Activated CD4-positive, alpha-beta memory T cell treated with anti-CD3 and anti-CD28 coated beads for 36 hours (primary cell): Measurements from ENCODE around the gene SAT2. TPM values are rescaled to one million over a fixed set of nuclear protein-coding genes. Genes with fewer than 3 reads are reported as not detected.
A peak's percentile ranks its signal among the peaks of the same experiment; 100 is the strongest.
"Not testable (repeated sequence)": the region's sequence is repeated elsewhere in the genome, so short reads cannot be mapped to it uniquely, and the experiment has no call there.

Experiments used
- CTCF ChIA-PET: fragments of 350-600 bp; sonication (Branson Sonifier 250); formaldehyde crosslinking; loops from one replicate; lab custom pipeline; 2021; ENCODE audit warnings: antibody characterized with exemption, inconsistent platforms; lab: Charles Lee
- POLR2A ChIA-PET: fragments of 350-600 bp; sonication (Branson Sonifier 250); formaldehyde crosslinking; loops from one replicate; lab custom pipeline; 2021; ENCODE audit warnings: antibody characterized with exemption; lab: Charles Lee
- DNase-seq: peaks from one replicate; pipeline ENCODE4 v3.0.0-alpha.2; 2020
- H3K27ac Mint-ChIP-seq: one replicate; pipeline ENCODE4 v1.8.0; 2021; ENCODE audit warnings: mixed read lengths
- H3K27me3 Mint-ChIP-seq: one replicate; pipeline ENCODE4 v1.8.0; 2021; ENCODE audit warnings: mixed read lengths
- H3K36me3 Mint-ChIP-seq: one replicate; pipeline ENCODE4 v1.8.0; 2021; ENCODE audit warnings: mixed read lengths
- H3K4me1 Mint-ChIP-seq: one replicate; pipeline ENCODE4 v1.8.0; 2021; ENCODE audit warnings: low read depth, mixed read lengths
- H3K4me3 Mint-ChIP-seq: one replicate; pipeline ENCODE4 v1.8.0; 2021; ENCODE audit warnings: mild to moderate bottlenecking, mixed read lengths
- H3K9me3 Mint-ChIP-seq: one replicate; pipeline ENCODE4 v1.8.0; 2021; ENCODE audit warnings: mixed read lengths
- intact Hi-C: fragments of 100-400 bp; cut with micrococcal nuclease; formaldehyde crosslinking; loops from one replicate; pipeline ENCODE4 v1.15.1; 2023
- total RNA-seq, 2 experiments: library from RNA; stranded (reverse); gene quantifications; one replicate each; pipeline ENCODE4 v1.2.3, GENCODE V29; 2021

Gene SAT2
- total RNA-seq, 2 experiments from 2014 or later = 27.4 to 28.2 TPM

GRCh38 chr17:7651665-7652387 is 24.2 kb upstream of the SAT2 start:
- ChIA-PET CTCF (interaction anchor here (1.4 to 1.8 kb wide), 2 partner anchors 36 to 68 kb away, joined by 3 to 9 read pairs; partner anchors contain the start of genes MPDU1 and TP53), POLR2A (interaction anchor here (2.5 kb wide), 1 partner anchor 35 kb away, joined by 14 read pairs; the partner anchor contains the start of genes TP53 and WRAP53)
- Mint-ChIP-seq H3K27ac (no peak overlapping the region), H3K27me3 (peaks cover 37% of the 10 kb centered on the region), H3K4me3 (no peak overlapping the region), H3K36me3 (no peaks in the 10 kb centered on the region), H3K4me1 (peaks cover 14% of the 10 kb centered on the region), H3K9me3 (no peaks in the 10 kb centered on the region)
- intact Hi-C loops = no loop called here
- no peak for DNase-seq

- Mint-ChIP-seq H3K4me3 (peak overlapping the region; percentile 56), H3K9me3 (no peaks in the 10 kb centered on the region), H3K27ac (no peak overlapping the region), H3K36me3 (no peaks in the 10 kb centered on the region), H3K4me1 (peaks cover 14% of the 10 kb centered on the region), H3K27me3 (peaks cover 37% of the 10 kb centered on the region)
- intact Hi-C loops = no loop called here
- ChIA-PET POLR2A (interaction anchor here (1.1 to 2.5 kb wide), 2 partner anchors 24 to 36 kb away, joined by 4 to 14 read pairs; partner anchors contain the start of genes SAT2, TP53 and WRAP53), CTCF (interaction anchor here (1.0 to 1.8 kb wide), 4 partner anchors 8 to 93 kb away, joined by 3 to 9 read pairs (median 4); partner anchors contain the start of genes MPDU1 and TP53)
- no peak for DNase-seq
These were observed 23.6 kb upstream of the SAT2 start for GRCh38 chr17:7651097-7651664.

DNA sequence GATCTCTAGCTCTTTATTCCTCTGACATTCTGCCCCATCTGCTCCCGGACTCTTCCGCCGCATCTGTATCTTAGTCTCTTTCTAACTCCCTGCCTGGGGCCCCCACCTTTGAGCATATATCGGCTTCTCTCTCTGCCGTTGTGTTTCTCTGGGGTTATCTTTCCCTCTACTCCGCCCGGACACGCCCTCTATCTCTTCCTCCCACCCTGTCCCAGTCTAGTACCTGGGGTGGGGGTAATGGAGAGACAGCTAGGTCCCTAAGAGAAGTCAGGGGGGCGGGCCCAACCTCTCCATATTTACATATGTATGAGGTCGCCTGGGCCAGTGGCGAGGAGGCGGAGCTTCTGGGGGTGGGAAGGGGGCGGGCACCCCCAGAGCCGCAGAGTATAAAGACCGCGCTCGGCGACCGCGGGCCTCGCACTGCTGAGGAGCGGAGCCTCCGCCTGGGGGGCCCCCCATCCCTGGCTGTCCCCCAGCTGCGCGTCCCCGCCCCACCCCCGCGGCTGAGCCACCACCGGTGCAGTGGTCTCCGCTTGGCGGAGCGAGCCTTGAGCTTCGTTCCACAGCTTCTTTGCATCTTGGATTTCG is 23.0 kb upstream of the SAT2 start, which contains the start of gene ATP1B2:
ATP1B2 (plus strand) TSS at position 418 of the 588 bp plus-strand sequence. CDS start 593 bp downstream, outside the sequence.
- H3K27me3 Mint-ChIP-seq = peaks cover 37% of the 10 kb centered on the region
- H3K9me3 Mint-ChIP-seq = no peaks in the 10 kb centered on the region
- H3K4me1 Mint-ChIP-seq = peaks cover 14% of the 10 kb centered on the region
- ChIA-PET CTCF (interaction anchor here (1.0 to 1.8 kb wide), 4 partner anchors 8 to 93 kb away, joined by 3 to 9 read pairs (median 4); partner anchors contain the start of genes MPDU1 and TP53), POLR2A (interaction anchor here (1.1 to 2.5 kb wide), 2 partner anchors 23 to 37 kb away, joined by 4 to 14 read pairs; partner anchors contain the start of genes SAT2, TP53 and WRAP53)
- DNase-seq = peak; percentile 79
- no peak within 1 kb of the TSS for H3K27ac Mint-ChIP-seq
- intact Hi-C loops = no loop called here
- no peaks in the 10 kb centered on the region for H3K36me3 Mint-ChIP-seq
- peak within 1 kb of the TSS; percentile 56 for H3K4me3 Mint-ChIP-seq

- no peak overlapping the region for H3K27ac Mint-ChIP-seq
- peaks cover 22% of the 10 kb centered on the region for H3K4me1 Mint-ChIP-seq
- ChIA-PET CTCF (interaction anchor here (1.2 kb wide), 1 partner anchor 40 kb away, joined by 5 read pairs; the partner anchor contains the start of gene TP53), POLR2A (no interaction called here)
- no peak overlapping the region for H3K4me3 Mint-ChIP-seq
- intact Hi-C loops = no loop called here
- DNase-seq = no peak
- H3K36me3 Mint-ChIP-seq = no peaks in the 10 kb centered on the region
- no peaks in the 10 kb centered on the region for H3K9me3 Mint-ChIP-seq
- peaks cover 23% of the 10 kb centered on the region for H3K27me3 Mint-ChIP-seq
These were observed 19.4 kb upstream of the SAT2 start for GRCh38 chr17:7647018-7647417.

DNA sequence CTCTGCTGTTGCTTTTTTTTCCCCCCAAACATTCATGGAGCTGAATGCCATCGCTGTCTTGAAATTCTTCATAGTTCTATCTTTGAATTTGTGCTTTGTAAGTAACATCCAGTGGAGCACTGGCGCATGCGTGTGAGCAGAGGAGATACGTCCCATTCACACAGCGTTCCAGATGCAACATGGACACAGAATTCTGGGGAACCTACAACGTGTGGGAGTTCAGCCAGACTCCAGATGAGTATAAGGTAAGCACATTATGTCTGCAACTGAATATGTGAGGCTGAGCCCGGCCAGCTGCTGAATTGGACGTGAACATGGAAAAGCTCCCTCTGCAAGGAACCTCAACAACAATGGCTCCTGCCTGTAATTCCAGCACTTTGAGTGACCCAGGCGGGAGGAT is 18.8 kb upstream of the SAT2 start:
- Mint-ChIP-seq H3K4me1 (peaks cover 22% of the 10 kb centered on the region), H3K27me3 (peaks cover 21% of the 10 kb centered on the region), H3K36me3 (no peaks in the 10 kb centered on the region), H3K9me3 (no peaks in the 10 kb centered on the region), H3K27ac (no peak overlapping the region), H3K4me3 (no peak overlapping the region)
- POLR2A ChIA-PET = no interaction called here
- intact Hi-C loops = no loop called here
- CTCF ChIA-PET = interaction anchor here (0.6 to 1.2 kb wide), 2 partner anchors 31 to 41 kb away, joined by 3 to 5 read pairs; partner anchors contain the start of gene TP53
- DNase-seq = no peak

DNA sequence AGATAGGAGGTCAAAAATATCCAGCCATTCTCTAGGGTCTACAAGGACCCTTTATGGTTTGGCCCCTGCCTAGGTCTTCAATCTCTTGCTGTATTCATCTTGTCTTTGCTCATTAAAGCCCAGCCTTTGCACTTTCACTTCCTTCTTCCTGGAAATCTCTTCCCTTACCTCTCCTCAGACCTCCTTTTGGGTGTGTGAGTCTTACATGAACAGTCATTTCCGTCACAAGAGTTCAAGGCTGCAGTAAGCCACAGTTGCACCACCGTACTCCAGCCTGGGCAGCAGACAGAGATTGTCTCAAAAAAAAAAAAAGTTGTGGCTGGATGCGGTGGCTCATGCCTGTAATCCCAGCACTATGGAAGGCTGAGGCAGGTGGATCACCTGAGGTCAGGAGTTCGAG is 17.2 kb upstream of the SAT2 start:
- intact Hi-C loops = no loop called here
- ChIA-PET POLR2A (no interaction called here), CTCF (no interaction called here)
- H3K27me3 Mint-ChIP-seq = peaks cover 8% of the 10 kb centered on the region
- no peak overlapping the region for H3K4me3 Mint-ChIP-seq
- peak; percentile 19 for DNase-seq
- no peaks in the 10 kb centered on the region for H3K36me3 Mint-ChIP-seq
- H3K27ac Mint-ChIP-seq = no peak overlapping the region
- no peaks in the 10 kb centered on the region for H3K9me3 Mint-ChIP-seq
- H3K4me1 Mint-ChIP-seq = peaks cover 9% of the 10 kb centered on the region

GRCh38 chr17:7641635-7642034 is 14.0 kb upstream of the SAT2 start:
- intact Hi-C loops = not testable (repeated sequence)

GRCh38 chr17:7640783-7641182 is 13.2 kb upstream of the SAT2 start:
- no peak for DNase-seq
- H3K4me3 Mint-ChIP-seq = no peak overlapping the region
- intact Hi-C loops = no loop called here
- no peaks in the 10 kb centered on the region for H3K9me3 Mint-ChIP-seq
- ChIA-PET POLR2A (no interaction called here), CTCF (interaction anchor here (1.1 kb wide), 1 partner anchor 11 kb away, joined by 3 read pairs; the partner anchor contains the start of gene SHBG)
- H3K36me3 Mint-ChIP-seq = no peaks in the 10 kb centered on the region
- H3K4me1 Mint-ChIP-seq = peaks cover 8% of the 10 kb centered on the region
- no peak overlapping the region for H3K27ac Mint-ChIP-seq
- no peaks in the 10 kb centered on the region for H3K27me3 Mint-ChIP-seq

More at GRCh38 chr17:7641635-7642034, 14.0 kb upstream of the SAT2 start:
- DNase-seq = peak; percentile 41
- POLR2A ChIA-PET, H3K27me3 Mint-ChIP-seq, H3K4me1 Mint-ChIP-seq, H3K36me3 Mint-ChIP-seq, H3K27ac Mint-ChIP-seq, H3K9me3 Mint-ChIP-seq: not testable (repeated sequence)
- CTCF ChIA-PET = interaction anchor here (1.1 to 1.2 kb wide), 2 partner anchors 12 to 14 kb away, joined by 3 to 4 read pairs; partner anchors contain the start of genes SAT2 and SHBG
- H3K4me3 Mint-ChIP-seq = peak overlapping the region; percentile 62

DNA sequence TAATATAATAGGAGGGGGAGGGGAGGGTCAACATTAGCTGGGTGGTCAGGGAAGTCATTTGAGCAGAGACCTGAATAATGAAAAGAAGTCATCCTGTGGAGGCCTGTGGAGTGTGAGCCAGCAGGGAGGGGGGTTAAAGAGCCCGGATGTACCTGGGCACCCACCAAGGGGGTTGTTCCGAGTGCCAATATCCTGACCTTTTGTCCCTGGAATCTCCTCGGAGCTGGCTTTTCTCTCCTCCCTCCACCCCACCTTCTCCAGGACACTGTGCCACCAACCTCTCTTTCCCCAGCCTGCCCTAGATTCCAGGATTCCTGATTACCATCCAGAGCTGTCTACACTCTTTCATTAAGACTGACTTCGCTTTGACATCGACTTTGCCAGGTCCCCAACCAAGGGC is 8.5 kb upstream of the SAT2 start:
- CTCF ChIA-PET = no interaction called here
- Mint-ChIP-seq H3K4me1 (no peaks in the 10 kb centered on the region), H3K4me3 (no peak overlapping the region), H3K36me3 (no peaks in the 10 kb centered on the region), H3K27me3 (no peaks in the 10 kb centered on the region), H3K9me3 (no peaks in the 10 kb centered on the region), H3K27ac (no peak overlapping the region)
- no peak for DNase-seq
- intact Hi-C loops = no loop called here
- POLR2A ChIA-PET = no interaction called here

GRCh38 chr17:7634384-7634783 is 6.8 kb upstream of the SAT2 start:
- intact Hi-C loops = no loop called here
- CTCF ChIA-PET = interaction anchor here (1.2 to 5.8 kb wide), 3 partner anchors 9 to 54 kb away, joined by 3 to 61 read pairs (median 4); partner anchors contain the start of genes TP53 and WRAP53
- POLR2A ChIA-PET = interaction anchor here (0.6 kb wide), 1 partner anchor 203 kb away, joined by 3 read pairs; no protein-coding TSS in a partner anchor

DNA sequence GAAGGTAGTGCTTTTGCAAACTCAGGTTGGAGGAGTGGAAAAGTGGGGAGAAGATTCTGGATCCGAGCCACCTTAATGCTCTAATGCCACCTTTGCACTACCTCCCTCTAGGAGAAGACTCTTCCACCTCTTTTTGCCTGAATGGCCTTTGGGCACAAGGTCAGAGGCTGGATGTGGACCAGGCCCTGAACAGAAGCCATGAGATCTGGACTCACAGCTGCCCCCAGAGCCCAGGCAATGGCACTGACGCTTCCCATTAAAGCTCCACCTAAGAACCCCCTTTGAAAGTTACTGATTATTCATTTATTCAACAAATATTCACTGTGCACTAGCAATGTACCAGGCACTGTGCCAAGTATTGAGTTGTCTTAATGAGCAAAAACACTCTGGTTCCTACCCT is 5.5 kb upstream of the SAT2 start:
- Mint-ChIP-seq H3K27me3 (no peaks in the 10 kb centered on the region), H3K4me1 (no peaks in the 10 kb centered on the region), H3K9me3 (no peaks in the 10 kb centered on the region), H3K36me3 (no peaks in the 10 kb centered on the region), H3K4me3 (no peak overlapping the region), H3K27ac (no peak overlapping the region)
- DNase-seq = no peak
- intact Hi-C loops = no loop called here
- ChIA-PET CTCF (interaction anchor here (0.9 to 5.8 kb wide), 8 partner anchors 12 to 117 kb away, joined by 3 to 61 read pairs (median 4); partner anchors contain the start of genes FXR2, TP53 and WRAP53), POLR2A (interaction anchor here (1.9 kb wide), 1 partner anchor 54 kb away, joined by 11 read pairs; the partner anchor contains the start of gene TP53)

More at GRCh38 chr17:7634384-7634783, 6.8 kb upstream of the SAT2 start:
- peak; percentile 54 for DNase-seq
- Mint-ChIP-seq H3K4me3 (no peak overlapping the region), H3K27me3 (no peaks in the 10 kb centered on the region), H3K27ac (no peak overlapping the region), H3K9me3 (no peaks in the 10 kb centered on the region), H3K4me1 (no peaks in the 10 kb centered on the region), H3K36me3 (no peaks in the 10 kb centered on the region)
